GM12864 (cell line): ENCODE results near the gene CHD9.

Experiments
- DNase-seq: peaks from one replicate; pipeline ENCODE4 v3.0.0-alpha.2; 2011; ENCODE audit warnings: low read depth
- H3K4me3 ChIP-seq: 2 replicates; pipeline ENCODE4 v1.5.1; 2011; ENCODE audit warnings: mild to moderate bottlenecking, low read depth, low read length, control low read depth
- TF ChIP-seq, protein P1 (sequence below): IDR thresholded peaks from 2 replicates; pipeline ENCODE4 v1.5.1; 2011; ENCODE audit warnings: low read depth, mild to moderate bottlenecking, moderate library complexity, low read length, control low read depth, inconsistent platforms; ENCODE audit errors: missing control alignments

Gene CHD9

DNA sequence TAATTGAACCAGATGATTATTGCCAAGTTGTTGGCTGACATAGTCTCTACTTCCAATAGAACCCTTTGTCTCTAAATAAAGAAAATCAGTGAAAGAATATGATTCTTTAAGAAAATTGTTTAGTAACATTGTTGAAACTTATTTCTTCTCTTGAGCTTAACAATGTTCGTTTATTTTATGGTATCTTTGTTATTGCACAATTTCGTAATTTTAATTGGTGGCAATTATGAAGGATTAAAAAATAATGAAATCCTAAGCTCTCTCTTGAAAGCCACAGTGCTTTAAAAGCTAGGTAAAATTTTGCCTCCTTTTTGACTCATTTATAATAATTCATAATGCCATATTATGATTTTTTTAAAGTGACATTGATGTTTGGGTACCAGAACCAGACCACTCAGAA is 230.4 kb downstream of the CHD9 start:
- TF ChIP-seq, protein P1, sequence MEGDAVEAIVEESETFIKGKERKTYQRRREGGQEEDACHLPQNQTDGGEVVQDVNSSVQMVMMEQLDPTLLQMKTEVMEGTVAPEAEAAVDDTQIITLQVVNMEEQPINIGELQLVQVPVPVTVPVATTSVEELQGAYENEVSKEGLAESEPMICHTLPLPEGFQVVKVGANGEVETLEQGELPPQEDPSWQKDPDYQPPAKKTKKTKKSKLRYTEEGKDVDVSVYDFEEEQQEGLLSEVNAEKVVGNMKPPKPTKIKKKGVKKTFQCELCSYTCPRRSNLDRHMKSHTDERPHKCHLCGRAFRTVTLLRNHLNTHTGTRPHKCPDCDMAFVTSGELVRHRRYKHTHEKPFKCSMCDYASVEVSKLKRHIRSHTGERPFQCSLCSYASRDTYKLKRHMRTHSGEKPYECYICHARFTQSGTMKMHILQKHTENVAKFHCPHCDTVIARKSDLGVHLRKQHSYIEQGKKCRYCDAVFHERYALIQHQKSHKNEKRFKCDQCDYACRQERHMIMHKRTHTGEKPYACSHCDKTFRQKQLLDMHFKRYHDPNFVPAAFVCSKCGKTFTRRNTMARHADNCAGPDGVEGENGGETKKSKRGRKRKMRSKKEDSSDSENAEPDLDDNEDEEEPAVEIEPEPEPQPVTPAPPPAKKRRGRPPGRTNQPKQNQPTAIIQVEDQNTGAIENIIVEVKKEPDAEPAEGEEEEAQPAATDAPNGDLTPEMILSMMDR, result no peak
- H3K4me3 ChIP-seq, result no peak overlapping the region
- DNase-seq, result no peak

DNA sequence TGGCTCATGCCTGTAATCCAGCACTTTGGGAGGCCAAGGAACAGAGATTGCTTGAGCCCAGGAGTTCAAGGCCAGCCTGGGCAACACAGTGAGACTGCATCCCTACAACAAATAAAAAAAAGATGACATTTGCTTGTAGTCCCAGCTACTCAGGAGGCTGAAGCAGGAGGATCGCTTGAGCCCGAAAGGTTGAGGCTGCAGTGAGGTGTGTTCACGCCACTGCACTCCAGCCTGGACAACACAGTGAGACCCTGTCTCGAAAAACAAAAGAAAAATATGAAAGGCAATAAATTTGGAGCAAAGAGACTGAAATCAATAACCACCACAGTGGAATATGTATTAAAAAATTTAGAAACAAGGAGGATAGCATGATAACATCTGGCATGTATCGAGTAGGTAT is 235.7 kb downstream of the CHD9 start:
- no peak for DNase-seq
- TF ChIP-seq, protein P1, result no peak
- H3K4me3 ChIP-seq, result no peak overlapping the region

- DNase-seq, result no peak
- H3K4me3 ChIP-seq, result no peak overlapping the region
- TF ChIP-seq, protein P1, result no peak
These were observed 237.1 kb downstream of the CHD9 start for GRCh38 chr16:53291757-53292392.

DNA sequence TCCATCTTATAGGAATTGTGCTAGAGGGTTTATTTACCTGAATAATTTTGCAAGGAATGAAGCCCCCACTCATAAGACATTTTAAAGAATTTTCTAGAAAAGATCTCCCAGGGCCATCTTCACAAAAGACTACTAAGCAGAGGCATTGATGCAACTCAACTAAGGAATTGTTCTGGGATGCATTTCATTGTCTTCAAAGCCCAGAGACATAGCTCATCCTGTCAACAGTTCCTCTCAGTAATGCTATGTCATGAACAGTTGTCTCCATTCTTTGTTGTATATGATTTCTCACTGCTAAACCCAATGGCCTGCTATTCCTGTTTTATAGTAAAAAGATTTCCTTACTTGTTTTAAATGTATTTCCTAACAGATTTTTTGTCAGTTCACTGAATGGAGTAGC is 242.7 kb downstream of the CHD9 start:
- no peak for DNase-seq
- H3K4me3 ChIP-seq, result no peak overlapping the region
- TF ChIP-seq, protein P1, result no peak

DNA sequence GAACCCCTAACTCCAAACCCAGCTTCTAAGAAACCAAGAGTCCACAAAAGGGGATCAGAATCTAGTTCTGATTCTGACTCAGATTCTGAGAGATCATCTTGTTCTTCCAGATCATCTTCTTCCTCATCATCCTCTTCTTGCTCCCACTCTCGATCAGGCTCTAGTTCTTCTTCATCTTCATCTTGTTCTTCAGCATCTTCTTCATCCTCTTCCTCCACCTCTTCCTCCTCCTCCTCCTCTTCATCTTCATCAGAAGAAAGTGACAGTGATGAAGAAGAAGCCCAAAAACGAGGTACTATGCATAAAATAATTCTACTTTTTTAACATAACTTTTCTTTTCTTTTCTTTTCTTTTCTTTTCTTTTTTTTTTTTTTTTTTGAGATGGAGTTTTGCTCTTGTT is 249.5 kb downstream of the CHD9 start:
- TF ChIP-seq, protein P1, result no peak
- no peak overlapping the region for H3K4me3 ChIP-seq
- DNase-seq, result no peak

DNA sequence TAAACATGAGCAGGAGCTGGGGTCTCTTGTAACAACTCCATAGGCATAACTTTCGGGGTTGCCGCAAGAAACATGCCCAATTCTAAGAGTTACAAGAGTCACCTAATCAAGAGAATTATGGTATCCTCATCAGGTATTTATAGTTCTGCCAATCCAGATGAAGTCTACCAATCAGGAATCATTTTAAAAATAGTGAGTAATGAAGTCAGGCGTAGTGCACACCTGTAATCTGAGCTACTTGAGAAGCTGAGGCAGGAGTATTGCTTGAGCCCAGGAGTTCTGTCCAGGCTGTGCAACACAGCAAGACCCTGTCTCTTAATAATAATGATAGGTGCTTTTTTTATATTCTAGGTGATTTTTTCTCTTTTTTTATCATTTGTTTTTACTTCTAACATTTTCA is 251.0 kb downstream of the CHD9 start:
- no peak for DNase-seq
- TF ChIP-seq, protein P1, result no peak
- no peak overlapping the region for H3K4me3 ChIP-seq

GRCh38 chr16:53309457-53309856 is 254.7 kb downstream of the CHD9 start:
- TF ChIP-seq, protein P1, result no peak
- no peak for DNase-seq
- H3K4me3 ChIP-seq, result no peak overlapping the region
